Neuron (in vitro differentiated cells): ENCODE data around the gene TMEM62.
A peak's percentile ranks its signal among the peaks of the same experiment; 100 is the strongest.
"Not testable (repeated sequence)": the region's sequence is repeated elsewhere in the genome, so short reads cannot be mapped to it uniquely, and the experiment has no call there.

ENCODE experiments used
- H2AFZ ChIP-seq: one replicate; pipeline ENCODE4 v1.6.1; 2013; ENCODE audit warnings: low read depth, mild to moderate bottlenecking, inconsistent platforms, low read length, moderate library complexity
- H3K27me3 ChIP-seq: one replicate; pipeline ENCODE4 v1.6.1; 2013; ENCODE audit warnings: low read length; ENCODE audit not compliant: insufficient read depth
- H3K36me3 ChIP-seq: one replicate; pipeline ENCODE4 v1.6.1; 2013; ENCODE audit warnings: low read length; ENCODE audit not compliant: insufficient read depth
- H3K4me1 ChIP-seq: one replicate; pipeline ENCODE4 v1.6.1; 2013; ENCODE audit warnings: low read length; ENCODE audit not compliant: insufficient read depth
- H3K4me3 ChIP-seq: 2 replicates; pipeline ENCODE4 v1.5.1; 2013; ENCODE audit warnings: mild to moderate bottlenecking, low read length, moderate library complexity
- H3K9me3 ChIP-seq: one replicate; pipeline ENCODE4 v1.6.1; 2013; ENCODE audit warnings: low read length

Gene TMEM62

DNA sequence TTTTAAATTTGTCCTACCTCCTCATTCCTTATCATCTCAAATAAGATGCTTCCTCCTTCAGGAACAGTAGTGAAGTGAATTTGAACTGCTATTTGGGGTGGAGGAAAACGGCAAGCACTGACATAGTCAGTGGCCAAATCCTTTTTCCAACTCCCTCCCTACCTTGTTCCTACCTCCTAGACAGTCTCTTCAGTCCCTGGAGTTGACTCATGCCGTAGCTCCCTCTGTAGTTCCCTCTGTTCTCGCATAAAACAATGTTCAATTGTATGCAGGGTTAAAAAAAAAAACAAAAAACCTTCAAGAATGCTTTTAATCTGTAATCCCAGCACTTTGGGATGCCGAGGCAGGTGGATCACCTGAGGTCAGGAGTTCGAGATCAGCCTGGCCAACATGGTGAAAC is 29.0 kb upstream of the TMEM62 start:
- Histone ChIP-seq H3K27me3 (no peaks in the 10 kb centered on the region), H2AFZ (no peak overlapping the region), H3K36me3 (peaks cover 37% of the 10 kb centered on the region), H3K4me1 (peaks cover 14% of the 10 kb centered on the region), H3K4me3 (peak overlapping the region; percentile 90), H3K9me3 (peaks cover 4% of the 10 kb centered on the region)

DNA sequence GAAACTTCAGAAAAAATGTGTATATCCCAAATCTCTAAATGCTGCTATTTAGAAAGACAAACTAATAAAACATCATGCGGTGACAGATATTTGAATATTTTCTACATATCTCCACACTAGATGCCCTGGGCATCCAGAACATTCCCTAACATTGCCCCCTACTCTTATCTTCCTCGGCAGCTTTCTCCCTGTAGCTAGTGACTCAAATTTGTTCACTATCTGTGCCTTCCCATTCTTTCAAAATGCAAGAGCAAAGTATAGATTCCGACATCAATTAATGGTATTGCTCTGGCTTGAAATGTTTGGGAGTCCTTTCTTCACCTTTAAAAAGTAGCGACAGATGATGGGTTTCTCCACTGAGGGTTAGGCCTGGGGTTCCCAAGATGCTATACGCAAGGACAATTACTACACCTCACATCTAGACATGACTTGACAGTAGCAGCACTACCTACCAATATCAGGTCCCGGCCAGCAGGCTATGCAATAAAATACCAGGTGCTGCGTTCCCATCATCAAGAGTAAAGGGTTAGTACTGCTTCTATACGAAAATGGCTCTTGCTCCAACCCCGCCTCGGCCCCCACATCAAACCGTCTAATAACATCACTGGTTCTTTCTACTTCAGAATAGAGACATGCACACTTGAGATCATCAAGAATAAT is 28.2 kb upstream of the TMEM62 start:
- H3K27me3 ChIP-seq, result no peaks in the 10 kb centered on the region
- peaks cover 30% of the 10 kb centered on the region for H3K36me3 ChIP-seq
- H3K4me3 ChIP-seq, result peak overlapping the region; percentile 90

DNA sequence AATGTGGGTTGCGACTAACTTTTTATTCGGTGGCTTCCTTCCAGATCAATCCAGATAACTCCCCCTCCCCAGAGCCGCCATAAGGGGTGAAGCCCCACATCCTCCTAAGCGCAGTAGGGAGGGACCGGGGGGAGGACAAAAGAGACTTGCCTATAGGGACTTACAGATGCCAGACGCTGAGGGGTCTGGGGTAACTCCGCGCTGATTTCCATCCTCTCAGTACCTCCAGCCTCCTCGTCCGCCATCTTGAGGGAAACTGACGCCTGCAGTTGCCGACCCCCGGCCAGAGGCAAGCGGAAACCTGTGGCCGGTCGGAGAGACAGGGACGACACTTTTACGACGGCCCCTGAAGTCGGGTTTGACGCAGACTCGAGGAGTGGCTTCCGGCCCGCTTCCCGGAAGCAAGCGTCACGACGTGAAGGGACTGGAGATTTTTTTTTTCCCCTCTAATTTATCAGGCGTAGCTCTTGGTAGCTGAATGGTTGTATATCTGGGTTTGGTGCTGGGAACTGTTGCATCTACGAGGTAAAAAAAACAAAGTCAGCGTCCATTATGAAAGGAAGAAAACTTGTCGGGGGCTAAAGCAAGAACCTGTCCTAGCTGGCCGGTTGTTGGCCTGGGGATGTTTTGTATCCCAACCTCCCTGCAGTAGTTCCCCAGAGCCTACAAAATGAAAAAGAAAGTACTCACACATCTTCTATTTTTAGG is 27.5 kb upstream of the TMEM62 start, which contains the start of gene UBR1:
TSS of gene UBR1 (minus strand) at position 261 of the 708 bp plus-strand sequence. CDS start at position 245, 16 bp downstream.
- Histone ChIP-seq H3K9me3 (peaks cover 4% of the 10 kb centered on the region), H3K4me3 (peak within 1 kb of the TSS; percentile 90), H3K27me3 (no peaks in the 10 kb centered on the region), H3K4me1 (peaks cover 14% of the 10 kb centered on the region), H2AFZ (peak within 1 kb of the TSS; percentile 64), H3K36me3 (peaks cover 24% of the 10 kb centered on the region)

More for the DNA sequence above, 28.2 kb upstream of the TMEM62 start:
- Histone ChIP-seq H3K4me1 (peaks cover 14% of the 10 kb centered on the region), H2AFZ (peak overlapping the region; percentile 64), H3K9me3 (peaks cover 4% of the 10 kb centered on the region)

DNA sequence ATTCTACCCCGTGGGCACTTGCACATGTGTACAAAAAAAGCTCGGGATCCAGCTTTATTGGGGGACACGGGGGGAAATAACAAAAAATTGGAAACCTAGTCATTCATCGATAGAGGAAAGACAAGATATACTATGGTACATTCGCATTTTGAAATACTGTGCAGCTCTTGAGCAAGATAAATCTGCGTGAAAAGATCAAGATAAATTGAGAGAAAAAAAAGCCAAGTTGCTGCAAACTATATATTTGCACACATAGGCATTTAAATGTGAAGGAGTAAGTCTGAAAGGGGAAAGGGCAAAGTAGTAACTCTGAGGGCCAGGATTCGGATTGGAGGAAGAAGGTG is 26.9 kb upstream of the TMEM62 start:
- no peaks in the 10 kb centered on the region for H3K9me3 ChIP-seq
- peaks cover 14% of the 10 kb centered on the region for H3K4me1 ChIP-seq
- peak overlapping the region; percentile 64 for H2AFZ ChIP-seq
- peaks cover 19% of the 10 kb centered on the region for H3K36me3 ChIP-seq
- no peaks in the 10 kb centered on the region for H3K27me3 ChIP-seq
- H3K4me3 ChIP-seq, result peak overlapping the region; percentile 90

DNA sequence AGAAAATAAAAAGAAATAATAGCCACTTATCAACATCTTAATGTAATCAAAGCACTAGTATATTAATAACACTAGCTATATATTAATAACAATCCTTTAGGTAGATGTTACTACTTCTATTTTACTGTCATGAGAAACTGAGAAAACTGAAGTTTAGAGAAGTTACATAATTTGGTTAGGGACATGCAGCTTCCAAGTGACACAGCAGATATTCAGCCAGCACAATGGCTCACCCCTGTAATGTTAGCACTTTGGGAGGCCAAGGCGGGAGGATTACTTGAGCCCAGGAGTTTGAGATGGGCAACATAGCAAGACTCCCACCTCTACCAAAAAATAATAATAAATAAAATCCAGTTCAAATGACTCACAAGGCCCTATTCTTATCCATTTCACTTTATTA is 25.6 kb upstream of the TMEM62 start:
- Histone ChIP-seq H3K36me3 (peaks cover 14% of the 10 kb centered on the region), H3K27me3 (no peaks in the 10 kb centered on the region), H3K4me3 (no peak overlapping the region), H3K9me3 (no peaks in the 10 kb centered on the region), H2AFZ (no peak overlapping the region), H3K4me1 (peaks cover 14% of the 10 kb centered on the region)

DNA sequence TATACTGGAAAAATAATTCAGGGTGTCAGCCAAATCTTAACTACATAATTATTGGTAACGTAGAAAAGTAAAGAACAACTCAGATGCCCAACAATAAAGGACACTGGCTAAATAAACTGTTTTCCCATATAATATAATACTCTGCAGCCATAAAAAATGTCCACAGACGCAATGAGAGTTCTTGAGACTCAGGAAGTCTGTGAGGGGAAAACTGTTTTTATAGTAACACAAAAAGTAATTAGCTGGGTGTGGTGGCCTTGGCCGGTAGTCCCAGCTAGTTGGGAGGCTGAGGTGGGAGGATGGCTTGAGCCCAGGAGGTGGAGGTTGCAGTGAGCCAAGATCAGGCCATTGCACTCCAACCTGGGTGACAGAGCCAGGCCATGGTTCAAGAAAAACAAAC is 22.0 kb upstream of the TMEM62 start:
- H3K9me3 ChIP-seq, result no peaks in the 10 kb centered on the region
- no peaks in the 10 kb centered on the region for H3K27me3 ChIP-seq
- no peak overlapping the region for H2AFZ ChIP-seq
- H3K4me3 ChIP-seq, result no peak overlapping the region
- no peaks in the 10 kb centered on the region for H3K4me1 ChIP-seq
- H3K36me3 ChIP-seq, result no peaks in the 10 kb centered on the region

DNA sequence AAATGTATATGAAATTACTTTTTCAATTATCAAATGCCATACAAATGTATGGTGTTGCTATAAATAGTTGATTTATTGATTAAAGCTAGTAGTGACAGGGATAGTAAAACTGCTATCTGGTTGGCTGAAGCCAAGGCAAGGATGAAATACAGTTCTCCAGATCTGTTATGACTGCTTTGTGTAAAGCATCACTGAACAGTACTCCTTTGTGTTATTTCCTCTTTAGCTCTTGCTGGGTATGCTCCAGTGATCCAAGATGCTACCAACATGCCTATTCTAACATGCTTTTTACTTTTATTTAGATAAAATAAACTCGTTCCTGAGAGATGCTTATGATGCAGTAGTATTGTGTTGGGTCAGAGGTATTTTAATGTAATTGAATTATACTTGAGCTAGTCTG is 15.1 kb upstream of the TMEM62 start:
- H2AFZ ChIP-seq, result no peak overlapping the region
- H3K9me3 ChIP-seq, result no peaks in the 10 kb centered on the region
- H3K27me3 ChIP-seq, result peaks cover 8% of the 10 kb centered on the region
- no peak overlapping the region for H3K4me3 ChIP-seq
- no peaks in the 10 kb centered on the region for H3K36me3 ChIP-seq
- peaks cover 5% of the 10 kb centered on the region for H3K4me1 ChIP-seq

DNA sequence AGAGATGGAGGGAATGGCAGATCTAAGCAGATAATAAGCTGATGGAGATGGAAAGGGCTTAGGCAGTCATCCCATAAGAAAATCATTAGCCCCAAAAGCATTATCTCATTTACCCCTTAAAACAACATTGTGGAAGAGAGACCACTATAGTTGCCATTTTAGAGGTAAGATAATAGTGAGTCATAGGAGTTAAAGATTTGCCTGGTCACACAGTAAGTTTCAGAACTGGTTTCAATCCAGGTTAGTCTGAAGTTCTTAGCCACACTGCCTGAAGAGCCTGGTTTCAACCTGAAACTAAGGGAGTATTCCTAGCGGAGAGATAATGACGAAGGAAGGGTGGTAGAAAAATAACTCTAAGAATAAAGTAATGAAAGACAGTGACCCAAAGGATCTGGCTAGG is 14.6 kb upstream of the TMEM62 start:
- Histone ChIP-seq H3K36me3 (no peaks in the 10 kb centered on the region), H2AFZ (no peak overlapping the region), H3K4me3 (no peak overlapping the region), H3K4me1 (peaks cover 8% of the 10 kb centered on the region), H3K27me3 (peaks cover 8% of the 10 kb centered on the region), H3K9me3 (no peaks in the 10 kb centered on the region)

DNA sequence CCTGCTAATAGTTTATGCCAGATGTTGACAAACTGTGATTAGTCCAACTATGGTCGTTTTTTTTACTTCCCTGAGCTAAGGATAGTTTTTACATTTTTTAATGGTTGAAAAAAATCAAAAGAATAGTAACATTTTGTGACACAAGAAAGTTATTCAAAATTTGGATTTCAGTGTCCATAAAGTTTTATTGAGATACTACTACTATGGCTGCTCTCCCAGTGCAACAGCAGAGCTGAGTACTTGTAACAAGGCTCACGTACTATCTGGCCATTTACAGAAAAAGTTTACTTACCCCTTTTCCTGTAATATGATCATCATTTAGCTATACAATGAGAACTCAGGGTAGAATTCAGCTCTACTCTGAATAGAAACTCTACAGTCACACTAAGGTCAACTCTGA is 11.5 kb upstream of the TMEM62 start:
- peaks cover 8% of the 10 kb centered on the region for H3K27me3 ChIP-seq
- H2AFZ ChIP-seq, result no peak overlapping the region
- peaks cover 8% of the 10 kb centered on the region for H3K4me1 ChIP-seq
- H3K36me3 ChIP-seq, result no peaks in the 10 kb centered on the region
- H3K4me3 ChIP-seq, result no peak overlapping the region
- H3K9me3 ChIP-seq, result no peaks in the 10 kb centered on the region

DNA sequence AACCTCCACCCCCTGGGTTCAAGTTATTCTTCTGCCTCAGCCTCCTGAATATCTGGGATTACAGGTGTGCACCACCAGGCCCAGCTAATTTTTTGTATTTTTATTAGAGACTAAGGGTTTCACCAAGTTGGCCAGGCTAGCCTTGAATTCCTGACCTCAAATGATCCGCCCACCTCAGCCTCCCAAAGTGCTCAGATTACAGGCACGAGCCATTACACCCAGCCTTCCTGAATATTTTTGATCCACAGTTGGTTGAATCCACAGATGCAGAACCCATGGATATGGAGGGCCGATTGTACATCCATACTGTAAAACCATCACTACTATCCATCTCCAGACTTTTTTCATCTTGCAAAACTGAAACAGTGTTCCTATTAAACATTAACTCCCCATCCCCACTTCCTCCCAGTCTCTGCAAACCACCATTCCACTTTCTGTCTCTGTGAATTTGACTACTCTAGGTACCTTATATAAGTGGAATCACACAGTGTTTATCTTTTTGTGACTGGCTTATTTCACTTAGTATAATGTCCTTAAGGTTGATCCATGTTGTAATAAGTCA is 8.2 kb upstream of the TMEM62 start:
- H3K27me3 ChIP-seq, result peaks cover 6% of the 10 kb centered on the region
- H2AFZ ChIP-seq, result no peak overlapping the region
- H3K36me3 ChIP-seq, result no peaks in the 10 kb centered on the region
- H3K4me3 ChIP-seq, result no peak overlapping the region
- no peaks in the 10 kb centered on the region for H3K9me3 ChIP-seq
- peaks cover 8% of the 10 kb centered on the region for H3K4me1 ChIP-seq

DNA sequence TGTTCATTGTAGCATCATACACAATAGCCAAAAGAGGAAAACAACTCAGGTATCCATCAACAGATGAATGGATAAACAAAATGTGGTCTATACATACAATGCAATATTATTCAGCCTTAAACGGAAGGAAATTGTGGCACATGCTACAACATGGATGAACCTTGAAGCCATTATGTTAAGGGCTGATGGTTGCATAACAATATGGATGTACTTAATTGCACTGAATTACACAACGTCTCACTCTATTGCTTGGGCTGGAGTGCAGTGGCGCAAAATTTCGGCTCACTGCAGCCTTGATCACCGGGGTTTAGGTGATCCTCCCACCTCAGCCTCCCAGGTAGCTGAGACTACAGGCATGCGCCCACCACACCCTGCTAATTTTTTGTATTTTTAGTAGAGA is 7.0 kb upstream of the TMEM62 start:
- H3K27me3 ChIP-seq, result no peaks in the 10 kb centered on the region
- H3K4me1 ChIP-seq, result peaks cover 8% of the 10 kb centered on the region
- no peak overlapping the region for H2AFZ ChIP-seq
- H3K36me3 ChIP-seq, result no peaks in the 10 kb centered on the region
- H3K4me3 ChIP-seq, result no peak overlapping the region
- H3K9me3 ChIP-seq, result no peaks in the 10 kb centered on the region

DNA sequence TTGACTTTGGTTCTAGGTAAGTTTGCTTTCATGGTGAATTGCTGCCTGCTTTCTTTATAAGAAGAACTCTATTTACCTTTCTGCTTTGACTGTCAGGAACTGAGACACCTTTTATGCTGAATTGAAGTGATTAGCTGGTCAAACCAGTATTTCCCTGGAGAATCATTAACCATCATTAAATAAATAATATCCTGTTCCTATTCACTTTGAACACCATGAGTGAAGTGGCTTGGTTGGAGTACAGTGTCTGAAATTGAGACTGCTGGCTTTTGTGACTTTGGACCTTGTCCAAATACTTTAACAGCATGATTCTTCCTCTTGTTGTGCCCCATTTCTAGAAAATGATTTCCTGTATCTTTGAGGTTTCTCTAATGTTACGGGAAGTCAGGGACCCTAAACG is 5.6 kb upstream of the TMEM62 start:
- Histone ChIP-seq H3K4me1 (peaks cover 5% of the 10 kb centered on the region), H3K27me3 (no peaks in the 10 kb centered on the region), H3K9me3 (no peaks in the 10 kb centered on the region), H3K4me3 (no peak overlapping the region), H3K36me3 (no peaks in the 10 kb centered on the region), H2AFZ (no peak overlapping the region)

DNA sequence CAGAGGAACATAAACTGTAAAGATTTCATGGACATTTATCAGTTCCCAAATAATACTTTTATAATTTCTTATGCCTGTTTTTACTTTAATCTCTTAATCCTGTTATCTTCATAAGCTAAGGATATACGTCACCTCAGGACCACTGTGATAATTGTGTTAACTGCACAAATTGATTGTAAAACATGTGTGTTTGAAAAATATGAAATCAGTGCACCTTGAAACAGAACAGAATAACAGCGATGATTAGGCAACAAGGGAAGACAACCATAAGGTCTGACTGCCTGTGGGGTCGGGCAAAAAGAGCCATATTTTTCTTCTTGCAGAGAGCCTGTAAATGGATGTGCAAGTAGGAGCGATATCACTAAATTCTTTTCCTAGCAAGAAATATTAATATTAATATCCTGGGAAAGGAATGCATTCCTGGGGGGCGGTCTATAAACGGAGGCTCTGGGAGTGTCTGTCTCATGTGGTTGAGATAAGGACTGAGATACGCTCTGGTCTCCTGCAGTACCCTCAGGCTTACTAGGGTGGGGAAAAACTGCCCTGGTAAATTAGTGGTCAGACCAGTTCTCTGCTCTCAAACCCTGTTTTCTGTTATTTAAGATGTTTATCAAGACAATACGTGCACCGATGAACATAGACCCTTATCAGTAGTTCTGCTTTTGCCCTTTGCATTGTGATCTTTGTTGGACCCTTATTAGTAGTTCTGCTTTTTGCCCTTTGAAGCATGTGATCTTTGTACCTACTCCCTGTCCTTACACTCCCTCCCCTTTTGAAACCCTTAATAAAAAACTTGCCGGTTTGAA is 5.0 kb upstream of the TMEM62 start:
- not testable (repeated sequence) for H3K27me3 ChIP-seq, H3K36me3 ChIP-seq, H3K4me3 ChIP-seq, H3K4me1 ChIP-seq, H3K9me3 ChIP-seq, H2AFZ ChIP-seq
